ENCODE measurements around the gene PDK4.
"Not testable (repeated sequence)": the region's sequence is repeated elsewhere in the genome, so short reads cannot be mapped to it uniquely, and the experiment has no call there.

PDK4 gene

DNA sequence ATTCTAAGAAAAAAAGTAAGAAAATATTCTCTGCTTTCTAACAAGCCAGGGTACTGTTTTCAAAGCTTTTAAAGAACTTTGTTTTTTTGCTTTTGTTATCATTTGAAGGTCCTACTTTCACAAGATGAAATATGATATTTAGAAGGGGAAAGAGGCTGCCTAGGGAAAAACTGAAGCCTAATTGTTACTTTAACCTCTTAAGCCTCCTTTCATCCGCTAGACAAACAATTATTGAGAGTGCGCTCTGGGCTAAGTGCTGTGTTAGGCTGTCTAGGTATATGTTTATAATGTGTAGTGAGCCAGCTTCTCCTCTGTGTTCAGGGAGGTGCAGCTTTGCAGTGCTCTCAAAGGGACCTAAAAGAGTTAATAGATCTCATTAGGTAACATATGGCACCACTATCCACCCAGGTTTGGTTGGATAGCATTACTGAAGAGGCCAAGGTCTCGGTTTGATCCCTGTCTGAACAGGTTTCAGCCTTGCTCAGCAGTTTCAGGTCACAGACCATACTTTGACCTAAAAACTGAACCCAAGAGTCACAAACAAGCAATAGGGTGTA is 17.9 kb downstream of the PDK4 start:
- no peak for DNase-seq (ENCODE audit: extremely low read depth in 1 of 2, low read depth in 1 of 2)

DNA sequence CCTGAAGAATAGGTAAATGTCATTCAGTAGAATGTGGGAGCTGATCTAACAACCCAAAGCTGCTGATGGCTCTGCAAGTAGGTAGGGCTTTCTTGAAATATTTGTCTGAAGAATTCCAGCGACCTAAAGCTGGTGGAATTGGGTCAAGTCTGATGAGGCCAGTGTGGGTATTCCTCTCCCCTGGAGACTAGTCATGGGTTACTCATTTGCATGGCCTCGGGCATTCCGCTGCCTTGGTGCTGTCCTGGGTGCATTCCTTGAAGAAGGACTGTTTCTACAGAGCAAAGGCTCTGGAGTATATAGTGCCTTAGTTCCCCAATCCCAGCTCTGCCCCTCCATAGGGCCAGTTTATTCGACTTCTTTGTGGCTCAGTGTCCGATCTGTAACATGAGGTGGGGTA is 19.2 kb downstream of the PDK4 start:
- DNase-seq (ENCODE audit: extremely low read depth in 1 of 2, low read depth in 1 of 2) = no peak

DNA sequence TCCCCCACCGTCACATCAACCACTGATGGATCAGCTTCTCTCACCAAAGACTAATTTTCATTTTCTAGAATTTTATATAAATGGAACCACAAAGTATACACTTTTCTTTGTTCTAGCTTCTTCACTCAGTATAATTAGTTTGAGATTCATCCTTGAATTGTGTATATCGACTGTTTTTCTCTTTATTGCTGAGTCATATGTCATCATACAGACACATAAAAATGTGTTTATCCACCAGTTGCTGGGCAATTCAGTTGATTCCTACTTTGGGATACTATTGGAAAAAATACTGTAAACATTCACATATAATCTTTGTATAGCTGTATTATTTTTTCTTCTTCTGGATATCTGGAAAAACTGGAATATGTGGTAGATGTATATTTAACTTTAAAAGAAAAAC is 26.6 kb downstream of the PDK4 start:
- no peak for DNase-seq (ENCODE audit: extremely low read depth in 1 of 2, low read depth in 1 of 2)

DNA sequence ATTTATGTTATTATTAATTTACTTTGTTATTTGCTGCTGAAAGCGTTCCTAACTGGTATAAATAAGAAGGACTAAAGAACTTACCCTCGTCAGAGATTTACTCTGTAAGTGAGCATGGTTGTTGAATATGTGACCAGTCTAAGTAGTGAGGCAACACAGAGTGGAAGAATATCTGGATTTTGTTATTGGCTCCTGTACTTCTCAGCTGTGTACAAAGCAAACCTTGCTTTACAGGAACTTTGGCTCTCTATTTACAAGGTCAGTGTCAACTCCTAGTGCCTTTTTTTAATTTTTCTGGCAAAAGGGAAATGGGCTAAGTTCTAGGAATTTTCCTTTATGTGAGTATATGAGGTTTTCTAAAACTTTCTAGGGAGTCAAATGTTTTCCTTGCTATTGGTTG is 35.6 kb downstream of the PDK4 start:
- no peak for DNase-seq (ENCODE audit: extremely low read depth in 1 of 2, low read depth in 1 of 2)

DNA sequence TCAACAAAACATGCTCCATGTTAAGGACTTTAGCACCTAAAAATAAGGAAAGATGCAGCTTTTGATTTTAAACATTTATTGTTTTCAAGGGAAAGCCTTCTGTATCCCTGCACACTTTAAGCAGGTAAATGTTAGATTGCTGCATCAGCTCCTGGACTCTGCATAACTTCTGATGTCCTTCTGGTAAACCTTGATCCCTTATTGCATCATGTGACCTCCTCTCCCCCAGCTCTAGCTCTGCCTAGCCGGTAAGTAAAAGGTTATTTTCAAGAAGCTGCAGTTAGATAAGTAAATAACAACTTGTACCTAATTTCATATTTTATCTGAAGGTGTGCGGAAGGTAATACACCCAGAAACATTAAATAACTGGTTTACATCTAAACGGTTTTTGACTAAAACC is 37.5 kb downstream of the PDK4 start:
- DNase-seq (ENCODE audit: extremely low read depth in 1 of 2, low read depth in 1 of 2) = no peak

DNA sequence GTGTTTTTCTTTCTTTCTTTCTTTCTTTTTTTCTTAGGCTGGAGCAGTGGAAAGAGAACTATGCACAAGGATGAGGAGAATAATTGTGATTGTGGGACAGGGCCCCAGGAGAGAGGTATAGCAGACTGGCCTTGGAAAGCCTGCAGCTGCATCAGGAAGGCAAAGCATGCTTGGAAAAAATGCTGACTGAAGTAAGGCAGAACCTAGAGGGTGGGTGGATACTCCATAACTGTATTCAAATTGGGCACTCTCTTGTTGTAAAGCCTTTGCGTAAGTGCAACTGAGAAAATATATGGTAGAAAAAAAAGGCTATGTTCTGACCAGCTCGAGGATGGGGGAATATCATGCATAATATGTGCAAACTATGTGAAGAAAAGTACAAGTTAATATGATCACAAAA is 39.5 kb downstream of the PDK4 start:
- DNase-seq (ENCODE audit: extremely low read depth in 1 of 2, low read depth in 1 of 2) = no peak

DNA sequence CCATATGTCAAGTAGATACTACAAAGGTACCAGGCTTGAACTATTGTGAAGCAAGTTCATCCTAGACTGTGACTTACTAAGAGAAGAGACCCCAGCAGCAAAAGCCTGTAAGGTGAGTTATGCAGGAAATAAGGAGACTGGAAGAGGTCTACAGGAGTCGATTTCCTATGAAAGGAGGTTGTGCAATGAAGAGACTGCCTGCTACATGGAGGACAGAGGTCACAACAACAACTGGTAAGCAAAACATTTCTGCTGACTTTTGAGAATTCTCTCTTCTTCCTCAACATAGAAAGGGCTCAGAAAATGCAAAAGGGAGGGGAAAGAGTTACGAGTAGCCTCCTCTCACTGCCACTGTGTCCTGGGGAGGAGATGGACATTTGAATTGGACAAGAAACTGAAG is 42.4 kb downstream of the PDK4 start:
- DNase-seq (ENCODE audit: extremely low read depth in 1 of 2, low read depth in 1 of 2) = no peak

DNA sequence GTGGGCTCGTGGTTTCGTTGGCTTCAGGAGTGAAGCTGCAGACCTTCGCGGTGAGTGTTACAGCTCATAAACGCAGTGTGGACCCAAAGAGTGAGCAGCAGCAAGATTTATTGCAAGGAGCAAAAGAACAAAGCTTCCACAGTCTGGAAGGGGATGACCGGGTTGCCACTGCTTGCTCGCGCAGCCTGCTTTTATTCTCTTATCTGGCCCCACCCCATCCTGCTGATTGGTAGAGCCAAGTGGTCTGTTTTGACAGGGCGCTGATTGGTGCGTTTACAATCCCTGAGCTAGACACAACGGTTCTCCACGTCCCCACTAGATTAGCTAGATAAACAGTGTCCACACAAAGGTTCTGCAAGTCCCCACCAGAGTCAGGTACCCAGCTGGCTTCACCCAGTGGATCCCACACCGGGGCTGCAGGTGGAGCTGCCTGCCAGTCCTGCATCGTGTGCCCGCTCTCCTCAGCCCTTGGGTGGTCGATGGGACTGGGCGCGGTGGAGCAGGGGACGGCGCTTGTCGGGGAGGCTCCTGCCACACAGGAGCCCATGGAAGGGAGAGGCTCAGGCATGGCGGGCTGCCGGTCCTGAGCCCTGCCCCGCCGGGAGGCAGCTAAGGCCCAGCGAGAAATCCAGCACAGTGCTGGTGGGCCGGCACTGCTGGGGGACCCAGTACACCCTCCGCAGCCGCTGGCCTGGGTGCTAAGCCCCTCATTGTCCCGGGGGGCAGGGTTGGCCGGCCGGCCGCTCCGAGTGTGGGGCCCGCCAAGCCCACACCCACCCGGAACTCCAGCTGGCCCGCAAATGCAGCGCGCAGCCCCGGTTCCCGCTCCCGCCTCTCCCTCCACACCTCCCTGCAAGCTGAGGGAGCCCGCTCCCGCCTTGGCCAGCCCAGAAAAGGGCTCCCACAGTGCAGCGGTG is 44.0 kb downstream of the PDK4 start:
- not testable (repeated sequence) for DNase-seq (ENCODE audit: extremely low read depth in 1 of 2, low read depth in 1 of 2)

DNA sequence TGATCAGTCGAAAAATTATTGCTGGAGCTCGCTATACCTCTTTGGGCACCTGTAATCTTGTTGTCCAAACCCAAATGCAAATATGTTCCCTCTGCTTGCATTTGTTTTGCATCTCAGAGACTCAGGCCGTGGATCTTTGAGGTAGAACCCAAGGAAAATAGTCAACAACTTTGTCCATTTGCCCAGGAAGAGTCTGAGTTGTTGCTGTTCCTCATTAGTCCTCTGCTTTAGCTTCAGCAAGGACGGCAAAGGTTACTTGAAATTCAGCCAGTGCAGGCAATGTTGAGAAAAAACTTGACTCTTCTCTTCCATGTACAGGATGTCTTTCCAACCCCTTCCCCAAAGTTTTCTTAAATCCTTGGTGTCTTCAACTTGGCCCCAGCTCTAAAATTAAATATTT is 45.8 kb downstream of the PDK4 start:
- no peak for DNase-seq (ENCODE audit: extremely low read depth in 1 of 2, low read depth in 1 of 2)

DNA sequence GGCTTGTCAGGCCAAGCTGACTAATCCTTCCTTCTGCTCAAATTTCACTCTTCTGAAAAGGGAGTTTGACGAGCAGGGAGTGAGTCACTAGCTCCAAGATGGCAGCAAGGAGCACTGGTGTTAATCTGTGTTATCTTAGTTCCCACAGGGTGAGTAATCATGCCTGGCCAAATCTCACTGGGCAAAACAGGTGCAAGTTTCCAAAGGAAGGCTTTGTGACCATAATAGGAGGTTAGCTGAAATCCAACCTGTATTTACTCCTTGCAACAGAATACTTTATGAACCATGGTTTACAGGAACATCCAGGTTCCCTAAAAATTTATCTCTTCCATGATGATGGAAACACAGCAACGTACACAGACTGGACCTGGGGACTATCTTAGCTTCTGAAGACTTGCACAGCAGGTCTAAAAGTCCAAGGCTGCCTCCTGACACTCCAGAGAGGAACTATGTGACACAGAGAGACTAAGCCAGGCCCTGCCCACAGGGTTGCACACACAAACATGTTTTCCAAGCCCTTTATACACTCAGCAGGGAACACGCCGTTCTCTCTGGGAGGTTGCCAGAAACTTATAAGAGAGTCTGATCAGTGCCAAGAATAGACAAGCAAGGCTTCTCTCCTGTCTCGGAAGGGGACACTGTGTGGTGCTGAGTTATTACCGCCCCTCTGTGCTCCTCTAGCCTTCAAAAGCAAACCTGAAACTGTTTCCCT is 46.3 kb downstream of the PDK4 start:
- no peak for DNase-seq (ENCODE audit: extremely low read depth in 1 of 2, low read depth in 1 of 2)

DNA sequence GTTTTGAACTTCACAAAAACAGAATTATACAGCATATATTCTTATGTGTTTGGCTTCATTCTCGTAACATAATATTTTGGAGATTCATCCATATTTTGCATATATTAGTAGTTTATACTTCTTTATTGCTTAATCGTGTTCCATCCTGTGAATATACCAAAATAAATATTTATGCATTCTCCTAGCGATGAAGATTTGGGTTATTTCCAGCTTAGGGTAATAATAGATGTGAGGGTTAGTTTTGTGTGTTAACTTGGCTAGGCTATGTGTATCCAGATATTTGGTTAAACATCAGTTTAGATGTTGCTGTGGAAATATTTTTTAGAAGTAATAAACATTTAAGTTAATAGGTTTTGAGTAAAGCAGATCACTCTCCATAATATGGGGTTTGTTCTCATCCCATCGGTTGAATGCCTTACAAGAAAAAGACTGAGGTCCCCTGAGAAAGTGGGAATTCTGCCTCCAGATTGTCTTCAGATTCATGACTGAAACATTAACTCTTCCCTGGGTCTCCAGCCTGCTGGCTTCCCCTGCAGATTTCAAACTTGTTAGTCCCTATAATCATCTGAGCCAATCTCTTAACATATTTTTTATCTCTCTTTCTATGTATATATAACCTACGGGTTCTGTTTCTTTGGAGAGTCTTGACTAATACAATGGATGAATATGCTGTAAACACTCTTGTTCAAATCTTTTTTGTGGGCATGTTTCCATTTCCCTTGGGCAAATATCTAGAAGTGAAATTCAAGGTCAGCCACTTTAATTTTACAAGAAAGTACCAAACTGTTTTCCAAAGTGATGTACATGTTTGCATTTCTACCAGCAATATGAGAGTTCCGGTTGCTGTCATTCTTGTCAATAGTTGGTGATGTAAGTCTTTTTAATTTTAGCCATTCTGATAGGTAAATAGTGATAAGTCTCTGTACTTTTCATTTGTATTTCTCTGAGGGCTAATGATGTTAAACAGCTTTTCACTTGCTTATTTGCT is 48.7 kb downstream of the PDK4 start:
- no peak for DNase-seq (ENCODE audit: extremely low read depth in 1 of 2, low read depth in 1 of 2)

DNA sequence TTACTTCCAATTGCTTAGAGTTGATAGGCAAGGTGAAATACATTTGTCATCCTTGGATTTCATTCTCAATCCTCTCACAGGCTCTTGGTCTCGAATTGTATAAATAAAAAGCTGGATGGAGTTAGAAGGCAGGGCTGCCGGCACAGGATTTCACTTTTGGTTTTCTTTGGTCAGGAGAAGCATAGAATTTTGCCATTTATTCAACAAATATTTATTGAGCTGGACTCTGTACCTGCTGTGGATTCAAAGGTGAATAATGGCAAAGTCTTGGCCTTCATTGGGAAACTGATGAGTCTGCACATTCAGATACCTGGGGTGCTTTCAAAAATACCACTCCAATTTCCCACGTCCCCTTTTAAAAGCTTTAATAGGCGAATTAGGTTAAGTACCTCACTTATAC is 49.7 kb downstream of the PDK4 start:
- DNase-seq (ENCODE audit: extremely low read depth in 1 of 2, low read depth in 1 of 2) = no peak

DNA sequence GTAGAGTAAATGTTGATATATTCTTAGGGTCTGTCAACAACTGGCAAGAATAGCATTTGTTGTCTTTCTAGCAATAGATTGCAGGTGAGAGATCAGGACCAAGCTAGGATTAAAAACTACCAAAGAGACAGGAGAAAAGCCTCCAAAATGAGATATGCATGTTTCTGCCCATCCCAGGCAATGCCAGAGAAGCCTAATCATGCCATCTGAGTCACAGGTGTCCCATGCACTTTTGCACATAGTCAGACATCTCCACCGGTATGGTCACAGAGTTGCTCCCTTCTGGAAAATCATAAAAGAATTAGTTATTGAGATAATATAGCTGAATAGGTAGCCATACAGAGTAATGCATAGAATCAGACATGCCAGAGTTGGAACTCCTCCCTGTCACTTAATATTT is 50.6 kb downstream of the PDK4 start:
- DNase-seq (ENCODE audit: extremely low read depth in 1 of 2, low read depth in 1 of 2) = no peak

DNA sequence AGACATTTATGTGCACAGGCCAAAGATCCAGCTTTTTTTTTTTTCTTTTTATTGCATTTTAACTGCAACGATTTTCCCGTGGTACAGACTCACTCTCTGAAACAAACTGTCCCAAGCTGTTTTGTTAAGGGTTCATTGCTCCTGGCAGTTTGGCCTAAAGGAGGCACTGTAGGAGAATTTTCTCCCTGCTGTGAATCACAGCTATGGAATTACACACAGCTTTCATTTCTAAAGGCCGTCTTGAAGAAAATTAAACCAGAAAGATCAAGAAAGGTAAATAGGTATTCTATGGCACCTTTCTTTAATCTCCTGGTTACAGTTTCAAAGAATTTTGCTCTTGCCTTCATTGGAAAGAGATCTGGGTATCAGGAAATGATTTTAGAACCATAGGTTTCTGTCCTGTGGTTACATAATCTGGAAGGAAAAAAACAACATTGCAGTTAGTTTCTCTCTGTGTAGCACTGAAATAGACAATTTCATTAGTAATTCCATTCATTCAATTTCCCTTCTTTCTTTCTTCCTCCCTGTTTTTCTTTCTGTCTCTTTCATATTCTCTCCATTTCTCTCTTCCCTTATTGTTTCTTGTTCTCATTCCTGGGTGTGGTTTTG is 51.2 kb downstream of the PDK4 start:
- no peak for DNase-seq (ENCODE audit: extremely low read depth in 1 of 2, low read depth in 1 of 2)

DNA sequence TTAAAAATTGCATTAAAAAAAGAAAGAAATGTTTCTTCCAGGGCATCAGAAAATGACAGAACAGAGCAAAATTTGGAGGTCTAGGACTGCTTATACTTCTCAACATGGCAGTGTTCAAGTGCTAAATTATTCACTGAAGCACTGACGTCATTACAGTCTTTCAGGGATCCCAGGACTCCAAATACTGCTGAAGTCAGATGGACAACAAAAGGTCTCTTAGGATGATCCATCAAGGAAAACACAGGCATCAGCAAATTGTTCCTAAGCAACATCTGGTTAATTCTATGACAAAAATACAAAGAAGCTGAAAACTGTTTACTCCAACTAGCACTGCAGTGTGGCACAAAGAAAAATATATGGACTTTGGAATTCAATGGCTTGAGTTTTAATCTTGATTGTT is 52.1 kb downstream of the PDK4 start:
- no peak for DNase-seq (ENCODE audit: extremely low read depth in 1 of 2, low read depth in 1 of 2)

DNA sequence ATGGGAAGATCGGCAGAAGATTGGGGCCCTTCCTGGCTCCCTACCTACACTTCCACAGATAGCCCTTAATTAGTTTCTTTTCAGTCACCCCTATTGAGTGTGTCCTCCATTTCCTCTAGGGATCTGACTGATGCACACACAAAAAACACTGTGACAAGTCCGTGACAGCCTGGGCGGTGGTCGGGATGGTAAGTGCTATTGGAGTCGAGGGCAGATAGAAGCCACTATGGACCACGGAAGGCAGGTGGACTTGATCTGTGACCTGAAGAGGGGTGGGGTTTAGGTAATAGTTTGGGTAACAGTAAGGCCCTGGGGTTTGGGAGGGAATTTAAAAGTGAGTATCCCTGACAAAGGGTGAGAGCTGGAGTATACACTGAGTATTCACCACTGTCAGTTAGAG is 53.0 kb downstream of the PDK4 start:
- no peak for DNase-seq (ENCODE audit: extremely low read depth in 1 of 2, low read depth in 1 of 2)

DNA sequence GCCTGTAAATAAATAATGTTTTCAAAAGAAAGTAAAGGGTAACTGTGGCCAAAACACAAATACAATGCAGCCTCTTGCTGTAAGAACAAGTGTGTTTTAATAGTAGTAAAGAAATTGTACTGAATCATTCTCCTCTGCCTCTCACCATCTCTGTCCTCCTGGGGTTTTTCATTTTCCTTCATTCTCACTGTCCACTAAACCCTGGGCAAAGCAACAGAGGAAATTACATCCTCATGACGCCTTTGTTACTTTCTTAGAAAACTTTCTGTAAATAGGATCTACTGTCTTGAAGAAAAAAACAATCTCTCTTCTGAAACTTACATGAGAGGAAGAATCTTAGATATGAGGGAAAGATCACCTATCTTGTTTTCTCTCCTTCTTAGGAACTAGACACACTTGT is 56.0 kb downstream of the PDK4 start:
- DNase-seq (ENCODE audit: extremely low read depth in 1 of 2, low read depth in 1 of 2) = no peak

DNA sequence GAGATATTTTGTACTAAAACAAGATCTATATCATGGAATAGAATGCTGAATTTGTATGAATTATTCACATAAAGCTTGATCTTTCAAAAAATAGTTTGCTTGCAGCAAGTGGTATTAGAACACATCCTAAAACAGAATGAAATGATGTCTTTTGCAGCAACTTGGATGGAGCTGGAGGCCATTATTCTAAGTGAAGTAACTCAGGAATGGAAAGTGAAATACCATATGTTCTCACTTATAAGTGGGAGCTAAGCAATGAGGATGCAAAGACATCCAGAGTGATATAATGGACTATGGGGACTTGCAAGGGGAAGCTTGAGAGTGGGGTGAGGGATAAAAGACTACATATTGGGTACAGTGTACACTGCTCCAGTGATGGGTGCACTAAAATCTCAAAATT is 56.9 kb downstream of the PDK4 start:
- DNase-seq (ENCODE audit: extremely low read depth in 1 of 2, low read depth in 1 of 2) = no peak

DNA sequence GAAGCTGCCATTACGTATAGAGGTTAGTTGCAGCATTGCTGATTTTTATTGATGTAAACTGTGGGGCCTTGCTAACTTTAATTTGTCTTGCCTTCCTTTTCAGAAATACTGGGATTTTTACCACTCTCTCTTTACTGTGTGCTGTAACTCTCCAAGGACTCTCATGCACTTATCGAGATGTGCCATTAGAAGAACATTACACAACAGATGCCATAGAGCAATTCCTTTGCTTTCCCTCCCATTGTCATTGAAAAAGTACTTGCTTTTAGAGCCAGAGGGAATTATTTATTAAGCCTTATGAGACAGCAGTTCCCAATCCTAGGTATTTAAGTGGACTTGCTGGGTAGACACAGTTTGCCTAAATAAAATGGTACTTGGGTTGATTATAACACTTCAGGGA is 58.8 kb downstream of the PDK4 start:
- no peak for DNase-seq (ENCODE audit: extremely low read depth in 1 of 2, low read depth in 1 of 2)

DNA sequence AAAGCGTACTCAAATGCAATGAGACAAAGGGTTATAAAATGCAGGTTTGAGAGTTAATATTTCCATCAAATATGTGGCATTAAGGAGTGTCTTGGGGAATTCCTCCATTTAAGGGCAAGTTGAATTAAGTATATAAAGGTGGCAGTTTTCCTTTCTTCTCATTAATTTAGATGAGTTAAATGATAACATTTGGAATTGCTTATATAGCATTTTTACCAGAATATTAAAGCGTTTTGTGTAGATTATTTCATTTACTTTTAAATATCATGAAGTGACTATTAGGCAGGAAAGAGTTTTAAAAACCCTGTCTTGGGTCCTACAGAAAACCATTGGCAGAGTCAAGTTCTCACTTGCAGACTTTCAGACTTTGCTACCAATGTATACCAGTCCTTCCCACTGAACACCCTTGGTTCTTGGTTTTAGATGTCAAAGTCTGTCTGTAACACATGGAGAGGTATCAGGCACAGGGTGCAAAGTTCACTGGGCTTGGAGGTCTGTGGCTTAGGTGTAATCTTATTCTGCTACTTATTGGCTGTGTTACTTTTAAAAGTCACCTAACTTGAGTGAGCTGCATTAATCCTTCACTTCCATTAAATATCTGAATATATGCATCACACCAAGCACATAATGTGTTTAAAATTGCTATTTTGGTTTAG is 59.5 kb downstream of the PDK4 start:
- no peak for DNase-seq (ENCODE audit: extremely low read depth in 1 of 2, low read depth in 1 of 2)

All from stimulated activated CD8-positive, alpha-beta memory T cell treated with anti-CD3 and anti-CD28 coated beads, Interleukin-7, amount 100 ng/mL, for 48 hours (primary cell).